HG03575 (cell line): ENCODE data around the gene CRY2.
"Not testable (repeated sequence)": the region's sequence is repeated elsewhere in the genome, so short reads cannot be mapped to it uniquely, and the experiment has no call there.

Source experiments
- ATAC-seq: cut with Tn5 transposase; IDR thresholded peaks from one replicate; pipeline ENCODE4 v1.9.1; 2021; ENCODE audit not compliant: unreplicated experiment, insufficient number of reproducible peaks, low FRiP score; ENCODE audit errors: extremely low read depth

The CRY2 gene

GRCh38 chr11:45889966-45890365 lies 42.7 kb downstream of the CRY2 start:
- no peak for ATAC-seq

DNA sequence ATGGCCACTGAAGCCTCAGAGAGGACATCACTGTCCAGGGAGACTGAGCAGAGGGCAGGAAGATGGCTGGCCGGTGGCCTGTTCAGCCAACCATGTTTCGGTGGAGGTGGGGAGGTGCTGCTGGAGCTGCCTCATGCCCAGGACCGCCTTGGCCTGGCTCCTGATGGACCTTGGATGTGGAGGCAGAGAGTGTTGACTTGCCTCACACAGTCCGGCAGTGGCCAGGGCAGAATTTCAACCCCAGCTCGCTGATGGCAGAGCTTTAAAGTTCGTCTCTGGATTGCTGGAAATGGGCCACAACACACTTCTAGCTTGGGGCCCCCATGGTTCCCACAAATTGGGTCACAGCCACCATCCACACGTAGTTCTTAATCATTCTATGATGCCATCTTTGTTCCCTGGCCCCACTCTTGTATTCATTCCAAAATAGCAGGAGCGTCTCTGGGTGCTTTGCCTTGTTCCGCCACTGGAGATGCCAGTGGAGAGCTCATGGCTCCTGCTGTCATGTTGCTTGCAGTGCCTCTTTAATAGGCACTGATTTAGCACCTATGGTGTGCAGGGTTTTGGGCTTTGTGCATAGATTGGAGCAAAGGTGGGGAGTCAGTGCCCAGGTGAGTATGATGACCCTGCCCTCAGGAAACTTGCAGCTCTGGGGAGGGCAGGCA lies 43.7 kb downstream of the CRY2 start:
- ATAC-seq, result no peak

- no peak for ATAC-seq
These were observed 45.6 kb downstream of the CRY2 start for GRCh38 chr11:45892856-45893255.

DNA sequence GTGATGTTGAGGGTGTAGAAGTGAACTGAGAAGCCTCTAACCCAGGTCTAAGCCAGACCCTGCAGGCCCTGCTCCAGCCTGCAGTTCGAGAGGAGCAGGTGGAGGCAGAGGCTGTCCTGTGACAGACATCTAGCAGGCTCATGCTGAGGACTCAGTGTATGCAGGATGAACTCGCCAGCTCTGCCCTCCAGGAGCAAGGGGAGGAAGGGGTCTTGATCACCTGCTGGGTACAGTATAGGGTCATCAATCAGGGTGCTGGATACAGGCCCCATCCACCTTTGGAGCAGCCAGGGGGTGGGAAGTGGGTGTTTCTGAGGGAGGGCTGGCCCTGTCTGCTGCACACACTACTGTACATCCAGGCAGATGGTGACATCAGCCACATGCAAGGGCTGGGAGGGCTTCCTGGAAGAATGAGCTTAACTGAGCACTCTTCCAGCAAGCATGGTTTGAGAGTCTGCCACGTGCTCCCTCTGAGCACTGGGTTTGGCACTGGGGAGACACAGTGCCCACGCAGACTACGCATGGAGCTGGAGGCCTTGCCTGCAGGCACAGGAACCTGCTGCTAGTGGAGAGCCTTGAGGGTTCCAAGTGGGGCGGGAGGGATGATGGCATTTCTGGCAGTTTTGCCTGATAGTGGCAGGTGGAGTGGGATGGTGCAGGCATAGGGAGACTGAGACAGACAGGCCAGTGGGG lies 47.4 kb downstream of the CRY2 start:
- no peak for ATAC-seq

DNA sequence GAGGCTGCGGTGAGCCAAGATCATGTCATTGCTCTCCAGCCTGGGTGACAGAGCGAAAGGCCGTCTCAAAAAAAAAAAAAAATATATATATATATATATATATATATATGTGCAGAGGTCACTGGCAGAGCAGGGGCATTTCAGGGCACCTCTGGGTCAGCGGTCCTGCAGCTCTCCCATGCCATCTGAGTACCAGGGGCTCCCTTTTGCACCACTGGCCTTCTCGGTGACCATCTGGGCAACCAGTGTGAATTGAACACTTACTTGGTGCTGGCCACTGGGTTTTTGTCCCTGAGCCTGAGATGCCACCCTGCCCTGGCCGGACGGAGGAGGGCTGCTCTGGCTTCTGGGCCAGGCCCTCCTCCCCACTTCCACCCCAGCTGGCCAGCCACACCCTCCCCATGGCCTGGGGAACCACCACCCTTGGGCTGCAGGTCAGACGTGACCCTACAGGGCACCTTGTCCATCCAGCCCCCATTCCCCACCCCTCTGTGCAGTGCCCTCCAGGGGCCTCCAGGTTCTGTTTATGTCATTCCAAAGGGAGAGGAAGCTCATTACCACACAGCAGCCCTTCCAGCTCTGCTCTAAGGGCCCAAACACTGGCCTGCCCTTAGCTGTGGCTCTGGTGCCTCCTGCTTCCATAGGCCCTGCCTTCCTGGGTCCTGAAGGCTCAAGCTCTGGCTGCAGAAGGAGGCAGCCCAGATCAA lies 48.4 kb downstream of the CRY2 start:
- no peak for ATAC-seq

DNA sequence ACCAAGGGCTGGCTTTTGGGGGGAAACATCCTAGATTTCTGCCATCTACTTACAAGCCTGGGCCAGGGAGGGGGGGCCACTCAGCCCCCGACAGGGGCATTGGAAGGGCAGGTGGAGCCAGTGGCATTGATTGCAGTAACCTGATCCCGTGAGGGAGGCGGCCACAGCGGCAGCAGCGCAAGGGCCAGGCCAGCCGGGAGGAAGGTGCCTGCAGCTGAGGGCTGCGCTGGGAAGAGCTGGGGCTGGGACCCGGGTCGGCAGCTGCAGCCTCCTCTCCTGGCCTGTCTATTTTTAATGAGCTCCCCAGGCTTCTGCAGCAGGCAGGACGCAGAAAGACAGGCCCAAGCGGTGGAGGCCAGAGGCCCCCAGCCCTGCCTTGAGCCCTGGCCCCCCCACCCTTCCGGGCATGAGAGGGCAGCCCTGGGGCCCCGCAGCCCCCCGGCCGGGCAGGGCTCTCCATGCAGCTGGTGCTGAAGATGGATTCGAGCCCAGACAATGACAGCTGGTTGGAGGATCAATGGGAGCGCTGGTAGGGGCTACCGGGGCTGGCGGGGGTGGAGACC lies 49.2 kb downstream of the CRY2 start:
- no peak for ATAC-seq

DNA sequence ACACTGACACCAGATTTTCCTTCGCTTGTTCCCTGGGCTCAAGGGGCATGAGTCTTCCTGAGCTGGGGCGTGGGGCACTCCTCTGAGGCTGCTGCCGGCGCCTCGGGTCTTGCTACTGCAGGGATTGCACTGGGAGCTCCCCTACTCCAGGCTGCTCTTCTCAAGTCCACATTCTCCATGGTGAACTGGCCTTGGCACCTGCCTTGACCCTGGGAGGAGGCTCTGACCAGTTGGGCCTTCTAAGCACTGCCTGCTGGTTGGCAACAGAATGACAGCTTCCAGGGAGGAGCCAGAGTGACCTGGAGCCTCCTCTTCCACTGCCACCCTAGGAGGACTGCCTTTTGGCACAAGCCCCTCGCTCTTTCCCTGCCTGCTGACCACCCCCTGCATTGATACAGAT lies 50.3 kb downstream of the CRY2 start:
- ATAC-seq, result no peak

- ATAC-seq, result no peak
These were observed 51.8 kb downstream of the CRY2 start for GRCh38 chr11:45899086-45899447.

- no peak for ATAC-seq
These were observed 52.3 kb downstream of the CRY2 start for GRCh38 chr11:45899448-45900174.

GRCh38 chr11:45900175-45900800 lies 53.0 kb downstream of the CRY2 start:
- not testable (repeated sequence) for ATAC-seq

DNA sequence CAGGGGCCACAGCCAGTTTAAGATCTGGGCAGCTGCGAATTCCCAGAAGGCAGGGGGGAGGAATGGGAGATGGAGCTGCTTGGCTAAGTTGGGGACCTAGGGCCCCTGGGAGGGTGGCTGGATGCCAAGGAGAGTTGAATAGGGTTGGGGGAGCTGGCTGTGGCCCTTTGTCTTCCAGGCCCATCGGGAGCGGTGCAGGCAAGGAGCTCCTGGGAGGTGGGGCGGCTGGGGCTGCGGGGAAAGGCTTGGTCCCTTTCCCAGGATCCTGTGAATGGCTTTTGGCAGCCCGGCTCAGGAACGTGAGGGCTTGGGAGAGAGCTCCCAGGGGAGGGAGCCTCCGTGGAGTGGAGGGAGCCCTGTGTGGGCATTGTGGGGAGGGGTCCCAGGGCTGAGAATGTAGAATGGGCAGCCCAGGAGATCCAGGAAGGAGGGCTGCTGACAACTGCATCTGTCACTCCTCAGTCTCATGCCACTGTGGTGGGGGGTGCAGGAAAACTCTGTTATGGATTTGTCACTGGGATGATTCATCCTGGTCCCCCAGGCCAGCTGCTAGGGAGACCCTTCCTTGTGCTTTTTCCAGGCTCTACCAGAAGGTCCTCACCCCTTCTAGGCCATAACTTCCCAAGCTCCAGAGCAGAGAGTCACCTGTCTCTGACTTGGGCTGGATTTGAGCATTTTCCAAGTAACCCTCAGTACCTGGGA lies 53.8 kb downstream of the CRY2 start:
- ATAC-seq, result no peak

DNA sequence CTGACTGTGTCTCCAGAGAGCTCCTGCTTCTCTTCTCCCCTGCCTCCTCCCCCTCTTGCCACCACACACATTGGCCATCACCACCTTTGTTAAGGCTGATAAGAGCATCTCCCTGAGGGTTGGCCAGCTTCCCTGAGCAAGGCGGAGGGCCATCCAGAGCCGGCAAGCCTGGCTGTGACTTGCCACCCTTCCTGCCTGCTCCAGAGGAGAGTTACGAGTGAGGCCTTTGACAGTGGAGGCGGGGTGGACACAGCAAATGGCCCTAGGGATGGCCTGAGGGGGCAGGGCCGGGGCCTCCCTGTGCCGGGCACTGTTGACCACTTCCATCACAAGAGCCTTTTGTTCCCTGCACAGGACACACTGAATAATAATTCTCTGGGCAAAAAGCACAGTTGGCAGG lies 54.4 kb downstream of the CRY2 start:
- no peak for ATAC-seq

- no peak for ATAC-seq
These were observed 55.4 kb downstream of the CRY2 start for GRCh38 chr11:45902452-45903380.

DNA sequence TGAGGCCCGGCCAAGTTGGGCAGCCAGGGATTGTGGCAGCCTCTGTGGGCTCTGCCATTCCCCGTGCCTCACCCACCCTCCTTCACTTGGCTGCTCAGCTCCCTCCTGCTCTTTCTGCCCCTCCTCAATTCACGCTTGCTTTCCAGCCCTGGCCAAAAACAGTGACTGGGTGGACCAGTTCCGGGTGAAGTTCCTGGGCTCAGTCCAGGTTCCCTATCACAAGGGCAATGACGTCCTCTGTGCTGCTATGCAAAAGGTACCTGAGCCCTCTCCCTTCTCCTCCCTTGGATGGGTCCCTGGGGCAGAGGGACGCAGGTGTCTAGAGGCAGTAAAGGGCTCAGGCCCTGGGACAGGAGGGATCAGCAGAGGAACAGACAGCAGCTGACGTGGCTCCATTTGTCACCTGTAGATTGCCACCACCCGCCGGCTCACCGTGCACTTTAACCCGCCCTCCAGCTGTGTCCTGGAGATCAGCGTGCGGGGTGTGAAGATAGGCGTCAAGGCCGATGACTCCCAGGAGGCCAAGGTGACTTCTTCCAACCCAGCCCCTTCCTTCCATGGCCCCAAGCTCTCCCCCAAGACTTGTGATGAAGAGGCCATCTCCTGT lies 57.1 kb downstream of the CRY2 start:
- no peak for ATAC-seq

- no peak for ATAC-seq
These were observed 57.8 kb downstream of the CRY2 start for GRCh38 chr11:45905095-45905494.

- ATAC-seq, result not testable (repeated sequence)
These were observed 58.3 kb downstream of the CRY2 start for GRCh38 chr11:45905576-45905975.

DNA sequence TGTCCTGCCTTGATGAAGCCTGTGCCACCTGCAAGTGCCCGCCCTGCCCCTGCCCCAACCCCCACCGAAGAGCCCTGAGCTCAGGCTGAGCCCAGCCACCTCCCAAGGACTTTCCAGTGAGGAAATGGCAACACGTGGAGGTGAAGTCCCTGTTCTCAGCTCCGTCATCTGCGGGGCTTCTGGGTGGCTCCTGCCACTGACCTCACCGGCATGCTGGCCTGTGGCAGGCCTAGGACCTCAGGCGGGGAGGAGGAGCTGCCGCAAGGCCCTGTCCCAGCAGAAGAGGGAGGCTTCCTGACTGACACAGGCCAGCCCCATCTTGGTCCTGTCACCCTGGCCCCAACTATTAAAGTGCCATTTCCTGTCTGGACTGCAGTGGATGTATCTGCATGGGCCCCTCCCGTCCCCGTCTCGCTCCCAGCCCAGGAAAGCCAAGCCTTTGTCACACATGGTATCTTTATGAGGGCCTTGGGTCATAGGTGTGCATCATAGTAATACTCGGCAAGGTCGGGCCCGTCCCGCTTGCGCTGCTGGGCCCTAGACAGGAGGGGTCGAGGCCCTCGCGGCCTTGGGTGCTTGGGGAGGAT lies 58.9 kb downstream of the CRY2 start:
- ATAC-seq, result no peak
